ENCODE measurements around the gene SLC9A9.

DNA sequence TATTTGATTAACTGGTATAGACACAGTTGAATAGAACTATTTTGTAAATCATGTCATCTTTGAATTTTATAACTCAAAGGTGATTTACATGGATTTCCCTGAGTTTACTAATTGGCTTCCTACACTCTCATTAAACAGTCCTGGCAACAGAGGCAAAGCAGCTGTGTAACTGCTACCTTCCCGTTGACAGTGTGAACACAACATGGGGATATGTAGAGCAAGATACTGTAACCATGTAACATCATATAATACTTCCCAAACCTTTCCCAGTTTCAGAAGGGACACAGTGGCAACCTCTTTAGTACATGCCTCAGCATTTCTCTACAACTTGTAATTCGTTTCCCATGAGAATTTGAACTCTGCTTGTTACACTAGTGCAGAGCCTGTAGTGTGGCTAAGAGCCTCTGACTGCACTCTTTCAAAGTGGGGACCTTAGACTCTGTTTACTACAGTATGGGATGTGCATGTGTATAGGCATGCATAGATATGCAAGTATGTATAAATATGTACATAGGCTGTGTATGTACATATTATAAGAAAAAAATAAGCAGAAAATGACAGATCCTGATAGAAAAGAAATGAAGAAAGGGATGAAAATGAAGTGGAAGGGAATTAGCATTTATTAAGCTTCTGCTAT is 299.3 kb downstream of the SLC9A9 start:
- TF ChIP-seq CTCF (IDR thresholded peaks at IDR 0.05) (no peak), POLR2A (IDR thresholded peaks at IDR 0.05) (no peak)

Data from uterus (tissue), 2 donors.